ENCODE data around the gene NEGR1. TPM values are rescaled to one million over a fixed set of nuclear protein-coding genes. Genes with fewer than 3 reads are reported as not detected.

Gene NEGR1
- total and polyA plus RNA-seq, 2 donors (not counting 3 experiments of a cell fraction or from before 2014, with no cell fraction given), result 6.8 to 21.8 TPM

DNA sequence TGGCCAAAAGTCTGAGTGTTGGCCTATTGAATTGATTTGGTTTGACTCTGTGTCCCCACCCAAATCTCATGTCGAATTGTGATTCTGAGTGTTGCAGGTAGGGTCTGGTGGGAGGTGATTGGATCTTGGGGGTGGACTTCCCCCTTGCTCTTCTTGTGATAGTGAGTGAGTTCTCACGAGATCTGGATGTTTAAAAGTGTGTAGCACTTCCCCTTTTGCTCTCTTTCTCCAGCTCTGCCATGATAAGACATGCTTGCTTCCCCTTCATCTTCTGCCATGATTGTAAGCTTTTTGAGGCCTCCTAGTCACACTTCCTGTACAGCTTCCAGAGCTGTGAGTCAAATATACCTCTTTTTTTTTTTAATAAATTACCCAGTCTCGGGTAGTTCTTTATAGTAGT, 904.5 kb downstream of the NEGR1 start:
- Histone ChIP-seq H3K4me2 (ENCODE audit: insufficient read depth, low read length) (no peak overlapping the region), H3K4me3 (replicated peaks in 1 of 3; ENCODE audit: insufficient read depth in 1 of 3, low read depth in 1 of 3, low read length in 3 of 3) (no peak overlapping the region), H4K20me1 (replicated peaks; ENCODE audit: control insufficient read depth, extremely low read depth, insufficient read depth, low read length) (no peaks in the 10 kb centered on the region), H2AFZ (ENCODE audit: low read depth, low read length) (no peak overlapping the region), H3K9me1 (replicated peaks; ENCODE audit: control insufficient read depth, extremely low read depth, insufficient read depth, low read length) (no peaks in the 10 kb centered on the region), H3K36me3 (ENCODE audit: control insufficient read depth in 2 of 2, extremely low read depth in 1 of 2, insufficient read depth in 2 of 2, low read length in 2 of 2) (no peaks in the 10 kb centered on the region), H3K9ac (replicated peaks; ENCODE audit: extremely low read depth, insufficient read depth, low read length) (no peak overlapping the region), H3K27ac (ENCODE audit: insufficient read depth, low read depth, low read length) (no peak overlapping the region), H3K4me1 (ENCODE audit: control insufficient read depth, extremely low read depth, insufficient read depth, low read length) (no peaks in the 10 kb centered on the region), H3K9me3 (replicated peaks; ENCODE audit: control insufficient read depth, insufficient read depth, low read length) (no peaks in the 10 kb centered on the region), H3K79me2 (ENCODE audit: control insufficient read depth, insufficient read depth, low read length) (no peaks in the 10 kb centered on the region), H3K27me3 (ENCODE audit: control insufficient read depth in 2 of 2, insufficient read depth in 2 of 2, low read length in 2 of 2) (no peaks in the 10 kb centered on the region)
- TF ChIP-seq, protein P1, sequence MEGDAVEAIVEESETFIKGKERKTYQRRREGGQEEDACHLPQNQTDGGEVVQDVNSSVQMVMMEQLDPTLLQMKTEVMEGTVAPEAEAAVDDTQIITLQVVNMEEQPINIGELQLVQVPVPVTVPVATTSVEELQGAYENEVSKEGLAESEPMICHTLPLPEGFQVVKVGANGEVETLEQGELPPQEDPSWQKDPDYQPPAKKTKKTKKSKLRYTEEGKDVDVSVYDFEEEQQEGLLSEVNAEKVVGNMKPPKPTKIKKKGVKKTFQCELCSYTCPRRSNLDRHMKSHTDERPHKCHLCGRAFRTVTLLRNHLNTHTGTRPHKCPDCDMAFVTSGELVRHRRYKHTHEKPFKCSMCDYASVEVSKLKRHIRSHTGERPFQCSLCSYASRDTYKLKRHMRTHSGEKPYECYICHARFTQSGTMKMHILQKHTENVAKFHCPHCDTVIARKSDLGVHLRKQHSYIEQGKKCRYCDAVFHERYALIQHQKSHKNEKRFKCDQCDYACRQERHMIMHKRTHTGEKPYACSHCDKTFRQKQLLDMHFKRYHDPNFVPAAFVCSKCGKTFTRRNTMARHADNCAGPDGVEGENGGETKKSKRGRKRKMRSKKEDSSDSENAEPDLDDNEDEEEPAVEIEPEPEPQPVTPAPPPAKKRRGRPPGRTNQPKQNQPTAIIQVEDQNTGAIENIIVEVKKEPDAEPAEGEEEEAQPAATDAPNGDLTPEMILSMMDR (IDR thresholded peaks at IDR 0.05; ENCODE audit: extremely low read depth in 1 of 2, insufficient read depth in 1 of 2, low read depth in 1 of 2, low read length in 2 of 2), result no peak
- POLR2A ChIA-PET, result no interaction called here
- FAIRE-seq, result no peak
- no TSS peak for BruUV-seq (replicated peaks)
- CTCF ChIA-PET, result no interaction called here
- dilution Hi-C loops (cut with MboI; ENCODE audit: extremely low pct_ligation_motif_present, low sequenced_read_pairs) (no loop called here), intact Hi-C loops (cut with micrococcal nuclease) (no loop called here)
- DNase-seq (ENCODE audit: low read depth, low spot score), result no peak

DNA sequence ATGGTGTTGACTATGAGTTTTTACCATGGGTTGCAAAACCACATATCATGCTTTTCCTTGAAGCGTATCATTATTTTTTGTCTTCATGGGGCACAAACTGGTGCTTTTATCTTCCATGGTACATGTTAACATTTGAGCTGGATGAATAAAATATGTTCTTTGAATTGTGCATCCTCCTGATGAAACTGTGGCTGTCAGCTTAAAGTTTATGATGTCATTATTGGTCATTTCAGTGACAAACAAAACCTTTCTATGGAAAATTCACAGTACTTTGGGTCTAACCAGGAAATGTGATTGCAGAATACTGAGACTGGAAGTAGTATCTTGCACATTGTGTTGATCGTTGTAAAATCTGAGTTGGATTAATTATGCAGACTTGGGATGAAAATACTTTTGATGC, 909.8 kb downstream of the NEGR1 start:
- DNase-seq (ENCODE audit: low read depth, low spot score), result no peak
- Histone ChIP-seq H3K79me2 (ENCODE audit: control insufficient read depth, insufficient read depth, low read length) (no peaks in the 10 kb centered on the region), H3K4me1 (ENCODE audit: control insufficient read depth, extremely low read depth, insufficient read depth, low read length) (no peaks in the 10 kb centered on the region), H3K36me3 (ENCODE audit: control insufficient read depth in 2 of 2, extremely low read depth in 1 of 2, insufficient read depth in 2 of 2, low read length in 2 of 2) (no peaks in the 10 kb centered on the region), H3K4me3 (replicated peaks in 1 of 3; ENCODE audit: insufficient read depth in 1 of 3, low read depth in 1 of 3, low read length in 3 of 3) (no peak overlapping the region), H2AFZ (ENCODE audit: low read depth, low read length) (no peak overlapping the region), H3K9ac (replicated peaks; ENCODE audit: extremely low read depth, insufficient read depth, low read length) (no peak overlapping the region), H3K9me1 (replicated peaks; ENCODE audit: control insufficient read depth, extremely low read depth, insufficient read depth, low read length) (no peaks in the 10 kb centered on the region), H3K4me2 (ENCODE audit: insufficient read depth, low read length) (no peak overlapping the region), H4K20me1 (replicated peaks; ENCODE audit: control insufficient read depth, extremely low read depth, insufficient read depth, low read length) (no peaks in the 10 kb centered on the region), H3K27ac (ENCODE audit: insufficient read depth, low read depth, low read length) (no peak overlapping the region), H3K9me3 (replicated peaks; ENCODE audit: control insufficient read depth, insufficient read depth, low read length) (no peaks in the 10 kb centered on the region), H3K27me3 (ENCODE audit: control insufficient read depth in 2 of 2, insufficient read depth in 2 of 2, low read length in 2 of 2) (no peaks in the 10 kb centered on the region)
- BruUV-seq (replicated peaks), result no TSS peak
- CTCF ChIA-PET, result interaction anchor here (0.6 kb wide), 1 partner anchor 19 kb away, joined by 3 read pairs; no protein-coding TSS in a partner anchor
- dilution Hi-C loops (cut with MboI; ENCODE audit: extremely low pct_ligation_motif_present, low sequenced_read_pairs) (no loop called here), intact Hi-C loops (cut with micrococcal nuclease) (no loop called here)
- POLR2A ChIA-PET, result no interaction called here
- TF ChIP-seq, protein P1 (IDR thresholded peaks at IDR 0.05; ENCODE audit: extremely low read depth in 1 of 2, insufficient read depth in 1 of 2, low read depth in 1 of 2, low read length in 2 of 2), result no peak
- TF ChIP-seq, protein P2, sequence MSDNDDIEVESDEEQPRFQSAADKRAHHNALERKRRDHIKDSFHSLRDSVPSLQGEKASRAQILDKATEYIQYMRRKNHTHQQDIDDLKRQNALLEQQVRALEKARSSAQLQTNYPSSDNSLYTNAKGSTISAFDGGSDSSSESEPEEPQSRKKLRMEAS (IDR thresholded peaks at IDR 0.05; ENCODE audit: insufficient read depth, insufficient read length), result no peak
- no peak for TF ChIP-seq POLR2A (IDR thresholded peaks at IDR 0.05; ENCODE audit: low read depth, low read length)
- TF ChIP-seq JUN (IDR thresholded peaks at IDR 0.05; ENCODE audit: borderline replicate concordance, insufficient read depth, insufficient read length, low read depth), result no peak
- no peak for TF ChIP-seq FOS (IDR thresholded peaks at IDR 0.05; ENCODE audit: borderline replicate concordance, insufficient read depth, low read length)
- TF ChIP-seq POLR2AphosphoS5 (IDR thresholded peaks at IDR 0.05; ENCODE audit: insufficient read depth, low read depth, low read length), result no peak
- no peak for TF ChIP-seq EZH2 (IDR thresholded peaks at IDR 0.05; ENCODE audit: borderline replicate concordance, low read depth, low read length, severe bottlenecking)
- no peak for TF ChIP-seq MYC (IDR thresholded peaks at IDR 0.05; ENCODE audit: low read depth, low read length)
- TF ChIP-seq GATA2 (IDR thresholded peaks at IDR 0.05; ENCODE audit: insufficient read depth, insufficient read length, low read depth, low read length), result no peak
- FAIRE-seq, result no peak
